ENCODE results near the gene AKAP5. TPM values are rescaled to one million over a fixed set of nuclear protein-coding genes. Genes with fewer than 3 reads are reported as not detected.
A peak's percentile ranks its signal among the peaks of the same experiment; 100 is the strongest.

AKAP5 gene
- total and polyA plus RNA-seq, 9 of the 15 experiments (the other 6 are each of a cell fraction or from before 2014, with no cell fraction given) = 0.06 to 0.94 (median 0.34) TPM

- ChIA-PET CTCF (ENCODE audit: low intra/inter-chr PET ratio) (no interaction called here), POLR2A (no interaction called here)
- TF ChIP-seq ZNF583 (CRISPR knock-in tag; IDR thresholded peaks at IDR 0.05) (no peak), PRMT5 (CRISPR knock-in tag; IDR thresholded peaks at IDR 0.05) (no peak), CEBPB (tag; IDR thresholded peaks at IDR 0.05) (peak; percentile 87), CEBPG (CRISPR knock-in tag; IDR thresholded peaks at IDR 0.05) (no peak), CEBPG (tag; conservative IDR thresholded peaks at IDR 0.05 in 1 of 2, IDR thresholded peaks at IDR 0.05 in 1 of 2) (peak; percentile 38 to 91; a peak in 2 of 4 replicates)
- Histone ChIP-seq H4K20me1 (replicated peaks; ENCODE audit: control insufficient read depth, insufficient read depth, low read length) (no peaks in the 10 kb centered on the region), H2AFZ (ENCODE audit: low read depth, low read length) (no peak overlapping the region), H3K9me1 (ENCODE audit: control insufficient read depth, insufficient read depth, low read length) (no peaks in the 10 kb centered on the region), H3K9me3 (replicated peaks; ENCODE audit: control insufficient read depth, insufficient read depth, low read depth, low read length) (no peaks in the 10 kb centered on the region), H3K27me3 (ENCODE audit: control insufficient read depth in 2 of 2, insufficient read depth in 2 of 2, low read length in 2 of 2) (no peaks in the 10 kb centered on the region), H3K4me1 (replicated peaks in 1 of 2; ENCODE audit: control insufficient read depth in 2 of 2, insufficient read depth in 2 of 2, low read length in 2 of 2) (no peaks in the 10 kb centered on the region), H3K36me3 (ENCODE audit: control insufficient read depth, insufficient read depth, low read length) (peaks cover 91% of the 10 kb centered on the region), H3K4me2 (ENCODE audit: insufficient read depth, low read length) (no peak overlapping the region), H3K4me3 (no peak overlapping the region), H3K9ac (ENCODE audit: insufficient read depth in 1 of 2, low read depth in 2 of 2, low read length in 2 of 2) (no peak overlapping the region), H3K79me2 (ENCODE audit: control insufficient read depth, insufficient read depth, low read length) (no peaks in the 10 kb centered on the region), H3K27ac (ENCODE audit: extremely low read depth, low read depth, low read length) (no peak overlapping the region)
- ATAC-seq (no peak), DNase-seq (ENCODE audit: extremely low read depth in 1 of 4, low spot score in 3 of 4) (no peak), FAIRE-seq (no peak)
- in situ Hi-C loops (cut with MboI) (no loop called here), intact Hi-C loops (cut with micrococcal nuclease) (no loop called here)
- BruUV-seq (replicated peaks) = TSS peak; percentile 25
- 96% methylated on average over 3 of the region's 3 CpGs for WGBS (ENCODE audit: insufficient coverage, low coverage, missing lambda C conversion rate)
These were observed 24.8 kb upstream of the AKAP5 start for GRCh38 chr14:64440494-64440893.

- in situ Hi-C loops (cut with MboI) = no loop called here
- Histone ChIP-seq H3K9me1 (ENCODE audit: control insufficient read depth, insufficient read depth, low read length) (no peaks in the 10 kb centered on the region), H3K27me3 (ENCODE audit: control insufficient read depth in 2 of 2, insufficient read depth in 2 of 2, low read length in 2 of 2) (no peaks in the 10 kb centered on the region), H3K27ac (ENCODE audit: extremely low read depth, low read depth, low read length) (no peak overlapping the region), H3K36me3 (ENCODE audit: control insufficient read depth, insufficient read depth, low read length) (peaks cover 80% of the 10 kb centered on the region), H3K9me3 (replicated peaks; ENCODE audit: control insufficient read depth, insufficient read depth, low read depth, low read length) (no peaks in the 10 kb centered on the region), H3K4me2 (ENCODE audit: insufficient read depth, low read length) (no peak overlapping the region), H2AFZ (ENCODE audit: low read depth, low read length) (no peak overlapping the region), H4K20me1 (replicated peaks; ENCODE audit: control insufficient read depth, insufficient read depth, low read length) (no peaks in the 10 kb centered on the region), H3K4me3 (no peak overlapping the region), H3K9ac (ENCODE audit: insufficient read depth in 1 of 2, low read depth in 2 of 2, low read length in 2 of 2) (no peak overlapping the region), H3K79me2 (ENCODE audit: control insufficient read depth, insufficient read depth, low read length) (no peaks in the 10 kb centered on the region), H3K4me1 (replicated peaks in 1 of 2; ENCODE audit: control insufficient read depth in 2 of 2, insufficient read depth in 2 of 2, low read length in 2 of 2) (no peaks in the 10 kb centered on the region)
- ChIA-PET CTCF (ENCODE audit: low intra/inter-chr PET ratio) (no interaction called here), POLR2A (interaction anchor here (1.4 kb wide), 1 partner anchor 17 kb away, joined by 3 read pairs; no protein-coding TSS in a partner anchor)
- ATAC-seq (no peak), FAIRE-seq (no peak), DNase-seq (ENCODE audit: extremely low read depth in 1 of 4, low spot score in 3 of 4) (peak in 1 of 4 experiments; percentile 4)
- no TSS peak for BruUV-seq (replicated peaks)
- intact Hi-C loops (cut with micrococcal nuclease) = no loop called here
- WGBS (ENCODE audit: insufficient coverage, low coverage, missing lambda C conversion rate) = 81% methylated on average over 12 of the region's 17 CpGs
- peak; percentile 69 for TF ChIP-seq NFIC (IDR thresholded peaks at IDR 0.05)
- no peak for TF ChIP-seq JUNB (CRISPR knock-in tag; conservative IDR thresholded peaks at IDR 0.05)
- no peak for TF ChIP-seq ILK (tag; IDR thresholded peaks at IDR 0.05; ENCODE audit: borderline replicate concordance, low read depth)
- peak; percentile 22; the same call in 1 of the 2 replicates for TF ChIP-seq DMBX1 (CRISPR knock-in tag; IDR thresholded peaks at IDR 0.05; ENCODE audit: borderline replicate concordance)
- no peak for TF ChIP-seq SNAPC5 (CRISPR knock-in tag; IDR thresholded peaks at IDR 0.05)
- no peak for TF ChIP-seq ATF7 (IDR thresholded peaks at IDR 0.05)
- no peak for TF ChIP-seq HNRNPK (IDR thresholded peaks at IDR 0.05; ENCODE audit: low read depth, low read length, poor library complexity, severe bottlenecking)
- no peak for TF ChIP-seq HEY1 (CRISPR knock-in tag; IDR thresholded peaks at IDR 0.05; ENCODE audit: borderline replicate concordance)
- TF ChIP-seq ZBTB9 (CRISPR knock-in tag; IDR thresholded peaks at IDR 0.05) = 0 out of 2 replicates have a peak, but pooled peaks have one; percentile 31
- TF ChIP-seq KAT7 (CRISPR knock-in tag; IDR thresholded peaks at IDR 0.05; ENCODE audit: borderline replicate concordance) = no peak
- no peak for TF ChIP-seq ZC3H8 (IDR thresholded peaks at IDR 0.05)
These were observed 22.9 kb upstream of the AKAP5 start for GRCh38 chr14:64442300-64442988.

All from K562 (cell line).